Endodermal cell (in vitro differentiated cells): ENCODE results near the gene SBK2. TPM values are rescaled to one million over a fixed set of nuclear protein-coding genes. Genes with fewer than 3 reads are reported as not detected.

Source experiments
- DNase-seq: peaks from one replicate; pipeline ENCODE4 v3.0.0-alpha.2; 2017
- H3K27ac ChIP-seq: 2 replicates; pipeline ENCODE4 v1.5.1; 2013; ENCODE audit warnings: mild to moderate bottlenecking, low read depth, low read length, moderate library complexity
- H3K27me3 ChIP-seq: 2 replicates; pipeline ENCODE4 v1.6.1; 2013; ENCODE audit warnings: mild to moderate bottlenecking, low read length, moderate library complexity; ENCODE audit not compliant: insufficient read depth, control insufficient read depth, poor library complexity, severe bottlenecking
- H3K36me3 ChIP-seq: 2 replicates; pipeline ENCODE4 v1.7.0; 2013; ENCODE audit warnings: mild to moderate bottlenecking, low read length, moderate library complexity; ENCODE audit not compliant: control insufficient read depth, insufficient read depth
- H3K4me1 ChIP-seq: one replicate; pipeline ENCODE4 v1.7.0; 2013; ENCODE audit warnings: low read length; ENCODE audit not compliant: control insufficient read depth, insufficient read depth
- H3K4me3 ChIP-seq: 2 replicates; pipeline ENCODE4 v1.5.1; 2013; ENCODE audit warnings: mild to moderate bottlenecking, low read length, moderate library complexity
- H3K9ac ChIP-seq: 2 replicates; pipeline ENCODE4 v1.6.1; 2013; ENCODE audit warnings: mild to moderate bottlenecking, low read length, moderate library complexity; ENCODE audit not compliant: poor library complexity, severe bottlenecking; ENCODE audit errors: extremely low read depth
- H3K9me3 ChIP-seq: 2 replicates; pipeline ENCODE4 v1.6.1; 2013; ENCODE audit warnings: mild to moderate bottlenecking, low read length, moderate library complexity; ENCODE audit not compliant: control insufficient read depth
- H3K27ac Mint-ChIP-seq: 2 replicates; pipeline ENCODE4 v1.8.0; 2020; ENCODE audit warnings: mixed read lengths
- H3K27me3 Mint-ChIP-seq: 2 replicates; pipeline ENCODE4 v1.8.0; 2021; ENCODE audit warnings: mild to moderate bottlenecking, mixed read lengths; ENCODE audit not compliant: insufficient read depth
- H3K36me3 Mint-ChIP-seq: 2 replicates; pipeline ENCODE4 v1.8.0; 2020; ENCODE audit warnings: low read depth, mixed read lengths
- H3K4me1 Mint-ChIP-seq: 2 replicates; pipeline ENCODE4 v1.8.0; 2020; ENCODE audit warnings: mixed read lengths
- H3K4me3 Mint-ChIP-seq: 2 replicates; pipeline ENCODE4 v1.8.0; 2020; ENCODE audit warnings: mild to moderate bottlenecking, moderate library complexity, mixed read lengths
- H3K9me3 Mint-ChIP-seq: 2 replicates; pipeline ENCODE4 v1.8.0; 2020; ENCODE audit warnings: mild to moderate bottlenecking, mixed read lengths
- WGBS, 2 experiments: methylation state at CpG; one replicate each; pipeline versions ENCODE4 v1.1.5 to v1.1.7; 2013; ENCODE audit warnings: missing lambda C conversion rate in 2 of 2, mixed read lengths in 1 of 2; ENCODE audit not compliant: insufficient coverage in 1 of 2, insufficient read length in 1 of 2; 5-methylcytosine and 5-hydroxymethylcytosine counted together
- total RNA-seq, 2 donors: library from RNA; stranded (reverse); fragmentation: NEBNext Ultra II Directional in 1 of 2; extraction: Animal tissue kit (Norgen Biotek cat#: 25700) in 1 of 2; gene quantifications; 2 replicates in 1 of 2; 3 replicates in 1 of 2; pipeline ENCODE4 v1.2.1, GENCODE V29; 2021
- TF ChIP-seq, protein P1 (sequence below): fragments of 200-600 bp; sonication (generic); conservative IDR thresholded peaks from 2 replicates; pipeline ENCODE4 v1.5.0; 2021; ENCODE audit warnings: antibody characterized with exemption, mild to moderate bottlenecking

SBK2 gene
- total RNA-seq, 2 donors from 2014 or later: 3.3 to 6.6 TPM

DNA sequence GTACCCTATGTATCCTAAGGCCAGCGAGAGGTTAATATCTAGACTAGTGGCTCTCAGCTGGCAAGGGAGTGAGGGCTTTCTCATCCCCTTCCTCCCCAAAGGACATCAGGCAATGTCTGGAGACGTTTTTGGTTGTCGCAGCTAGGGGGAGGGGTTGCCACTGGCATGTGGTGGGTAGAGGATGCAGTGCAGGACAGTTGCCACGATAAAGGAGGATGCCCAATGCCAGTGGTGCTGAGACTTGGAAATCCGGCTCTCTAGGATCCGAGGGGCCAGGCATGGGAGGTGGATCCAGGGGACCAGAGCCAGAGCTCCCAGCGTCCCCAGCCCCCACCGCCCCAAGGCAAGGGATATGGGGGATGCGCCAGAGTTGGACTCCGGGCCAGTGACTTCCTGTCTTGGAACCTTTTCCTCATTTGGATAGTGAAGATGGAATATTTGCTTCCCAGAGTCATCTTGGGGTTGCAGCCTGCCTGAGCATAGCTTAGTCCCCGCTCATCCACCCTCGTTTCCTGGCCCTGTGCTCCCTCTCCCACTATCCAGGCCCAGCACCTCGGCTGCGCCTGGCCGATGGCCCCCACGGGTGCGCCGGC is 43.8 kb downstream of the SBK2 start:
- H3K27me3 ChIP-seq: no peaks in the 10 kb centered on the region
- no peaks in the 10 kb centered on the region for H3K36me3 Mint-ChIP-seq
- no peaks in the 10 kb centered on the region for H3K9me3 Mint-ChIP-seq
- no peak overlapping the region for H3K9ac ChIP-seq
- H3K4me1 Mint-ChIP-seq: peaks cover 2% of the 10 kb centered on the region
- 80 to 90% methylated on average over 6 to 18 of the region's 18 CpGs for WGBS, 2 experiments
- peaks cover 4% of the 10 kb centered on the region for H3K4me1 ChIP-seq
- no peak overlapping the region for H3K27ac Mint-ChIP-seq
- no peak for DNase-seq
- H3K27me3 Mint-ChIP-seq: peaks cover 12% of the 10 kb centered on the region
- H3K4me3 Mint-ChIP-seq: no peak overlapping the region
- H3K36me3 ChIP-seq: no peaks in the 10 kb centered on the region
- no peak overlapping the region for H3K27ac ChIP-seq
- no peaks in the 10 kb centered on the region for H3K9me3 ChIP-seq
- H3K4me3 ChIP-seq: no peak overlapping the region
- TF ChIP-seq, protein P1, sequence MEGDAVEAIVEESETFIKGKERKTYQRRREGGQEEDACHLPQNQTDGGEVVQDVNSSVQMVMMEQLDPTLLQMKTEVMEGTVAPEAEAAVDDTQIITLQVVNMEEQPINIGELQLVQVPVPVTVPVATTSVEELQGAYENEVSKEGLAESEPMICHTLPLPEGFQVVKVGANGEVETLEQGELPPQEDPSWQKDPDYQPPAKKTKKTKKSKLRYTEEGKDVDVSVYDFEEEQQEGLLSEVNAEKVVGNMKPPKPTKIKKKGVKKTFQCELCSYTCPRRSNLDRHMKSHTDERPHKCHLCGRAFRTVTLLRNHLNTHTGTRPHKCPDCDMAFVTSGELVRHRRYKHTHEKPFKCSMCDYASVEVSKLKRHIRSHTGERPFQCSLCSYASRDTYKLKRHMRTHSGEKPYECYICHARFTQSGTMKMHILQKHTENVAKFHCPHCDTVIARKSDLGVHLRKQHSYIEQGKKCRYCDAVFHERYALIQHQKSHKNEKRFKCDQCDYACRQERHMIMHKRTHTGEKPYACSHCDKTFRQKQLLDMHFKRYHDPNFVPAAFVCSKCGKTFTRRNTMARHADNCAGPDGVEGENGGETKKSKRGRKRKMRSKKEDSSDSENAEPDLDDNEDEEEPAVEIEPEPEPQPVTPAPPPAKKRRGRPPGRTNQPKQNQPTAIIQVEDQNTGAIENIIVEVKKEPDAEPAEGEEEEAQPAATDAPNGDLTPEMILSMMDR: no peak

DNA sequence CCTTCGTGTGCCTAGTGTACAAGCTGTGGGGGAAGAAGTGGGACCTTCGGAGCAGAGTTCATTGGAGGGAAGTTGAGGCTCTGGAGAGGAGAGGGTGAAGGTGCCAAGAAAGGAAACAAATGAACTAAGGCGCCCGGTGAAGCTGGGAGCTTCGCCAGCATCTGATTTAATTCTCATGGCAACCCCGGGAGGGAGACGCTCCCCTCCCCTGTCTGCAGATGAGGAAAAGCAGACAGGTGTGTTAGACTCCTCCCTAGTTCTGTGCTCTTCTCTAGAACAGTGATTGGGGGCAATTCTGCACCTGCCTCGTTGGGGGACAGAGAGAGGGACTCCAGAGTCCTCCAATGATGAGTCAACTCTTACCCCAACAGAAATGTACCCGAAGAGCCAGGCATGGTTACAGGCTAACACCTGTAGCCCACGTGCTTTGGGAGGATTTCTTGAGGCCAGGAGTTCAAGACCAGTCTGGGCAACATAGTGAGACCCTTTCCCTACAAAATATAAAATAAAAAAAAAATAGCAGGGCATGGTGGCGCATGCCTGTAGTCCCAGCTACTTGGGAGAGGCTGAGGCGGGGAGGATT is 44.5 kb downstream of the SBK2 start:
- Histone ChIP-seq H3K9ac (no peak overlapping the region), H3K4me3 (no peak overlapping the region), H3K4me1 (peaks cover 6% of the 10 kb centered on the region), H3K36me3 (no peaks in the 10 kb centered on the region), H3K27ac (no peak overlapping the region), H3K27me3 (no peaks in the 10 kb centered on the region), H3K9me3 (no peaks in the 10 kb centered on the region)
- H3K4me1 Mint-ChIP-seq: peaks cover 4% of the 10 kb centered on the region
- H3K9me3 Mint-ChIP-seq: no peaks in the 10 kb centered on the region
- 77 to 86% methylated on average over 9 to 12 of the region's 12 CpGs for WGBS, 2 experiments
- no peak overlapping the region for H3K27ac Mint-ChIP-seq
- no peak for DNase-seq
- no peak overlapping the region for H3K4me3 Mint-ChIP-seq
- H3K27me3 Mint-ChIP-seq: peaks cover 8% of the 10 kb centered on the region
- TF ChIP-seq, protein P1: no peak
- H3K36me3 Mint-ChIP-seq: no peaks in the 10 kb centered on the region

DNA sequence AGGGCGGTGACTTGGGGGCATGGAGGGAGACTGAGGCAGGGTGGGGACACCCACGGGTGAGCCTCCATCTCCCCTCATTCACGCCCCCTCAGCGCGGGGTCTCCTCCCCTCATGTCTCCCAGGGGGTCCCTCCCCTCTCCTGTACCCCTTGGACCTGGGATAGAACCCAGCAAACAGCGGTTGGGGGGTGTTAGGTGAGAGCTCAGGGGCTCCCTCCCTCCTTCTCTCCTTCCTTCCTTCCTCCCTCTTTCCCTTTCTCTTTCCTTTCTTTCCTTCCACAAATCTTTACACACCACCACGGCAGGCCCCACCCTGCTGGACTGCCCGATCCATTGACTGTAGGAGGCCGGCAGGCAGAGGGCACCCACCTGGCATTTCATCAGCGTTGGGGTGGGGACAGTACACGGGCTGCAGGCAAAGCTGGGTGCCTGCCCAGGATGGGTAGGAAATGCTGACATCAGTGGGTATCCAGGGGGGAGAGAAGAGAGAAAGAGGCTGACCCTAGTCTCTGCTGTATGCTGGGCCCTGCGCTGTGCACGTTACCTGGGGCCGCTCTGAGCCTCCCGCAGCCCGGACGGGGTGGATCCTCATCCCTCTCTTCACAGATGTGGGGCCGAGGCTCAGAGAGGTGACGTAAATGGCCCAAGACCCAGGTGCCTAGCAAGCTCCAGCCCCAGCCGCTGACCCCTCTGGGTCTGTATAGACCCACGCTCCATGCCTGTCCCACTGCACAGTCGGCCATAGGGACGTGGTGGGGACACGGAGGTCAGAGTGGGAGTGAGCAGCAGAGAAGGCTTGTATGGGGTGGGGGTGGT is 45.2 kb downstream of the SBK2 start:
- Mint-ChIP-seq H3K4me3 (no peak overlapping the region), H3K9me3 (no peaks in the 10 kb centered on the region), H3K4me1 (peaks cover 11% of the 10 kb centered on the region), H3K27me3 (peaks cover 7% of the 10 kb centered on the region), H3K36me3 (no peaks in the 10 kb centered on the region), H3K27ac (no peak overlapping the region)
- H3K36me3 ChIP-seq: no peaks in the 10 kb centered on the region
- no peak for DNase-seq
- no peaks in the 10 kb centered on the region for H3K9me3 ChIP-seq
- H3K4me1 ChIP-seq: peaks cover 13% of the 10 kb centered on the region
- H3K4me3 ChIP-seq: no peak overlapping the region
- TF ChIP-seq, protein P1: no peak
- no peak overlapping the region for H3K9ac ChIP-seq
- H3K27me3 ChIP-seq: no peaks in the 10 kb centered on the region
- no peak overlapping the region for H3K27ac ChIP-seq
- 85 to 89% methylated on average over 9 to 22 of the region's 24 CpGs for WGBS, 2 experiments
